Measurements from ENCODE around the gene PGBD2. TPM values are rescaled to one million over a fixed set of nuclear protein-coding genes. Genes with fewer than 3 reads are reported as not detected.

PGBD2 gene
- total and polyA plus RNA-seq, 10 of the 15 experiments (the other 5 are each of a cell fraction or from before 2014, with no cell fraction given), result 4.0 to 10.3 (median 4.5) TPM

DNA sequence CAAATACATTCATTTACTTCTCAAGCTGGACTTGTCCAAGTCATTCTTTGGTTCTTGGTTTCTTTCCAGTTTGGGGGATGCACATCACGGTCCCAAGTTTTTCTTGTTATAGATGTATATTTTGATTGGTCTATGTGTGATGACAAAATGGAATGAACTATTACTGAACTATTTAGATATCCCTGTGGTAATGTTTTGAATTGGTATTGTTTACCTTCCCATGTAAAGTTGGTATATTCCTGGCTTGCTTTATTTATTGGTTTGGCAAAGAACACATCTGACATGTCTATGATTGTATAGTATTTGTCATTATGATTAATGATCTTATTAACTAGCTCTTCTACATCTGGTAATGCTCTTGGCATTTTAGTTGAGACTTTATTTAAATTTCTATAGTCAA is 24.8 kb upstream of the PGBD2 start:
- Histone ChIP-seq H3K9me3 (replicated peaks; ENCODE audit: control insufficient read depth, insufficient read depth, low read length) (no peaks in the 10 kb centered on the region), H4K20me1 (ENCODE audit: control insufficient read depth, insufficient read depth) (no peaks in the 10 kb centered on the region), H3K36me3 (ENCODE audit: control insufficient read depth in 2 of 2, insufficient read depth in 2 of 2, low read length in 1 of 2) (no peaks in the 10 kb centered on the region), H3K79me2 (ENCODE audit: control insufficient read depth, insufficient read depth, low read length) (no peaks in the 10 kb centered on the region), H3K9ac (ENCODE audit: control insufficient read depth, insufficient read depth, low read length) (no peak overlapping the region), H2AFZ (ENCODE audit: control insufficient read depth, low read depth, low read length) (no peak overlapping the region), H3K27me3 (replicated peaks in 1 of 2; ENCODE audit: control insufficient read depth in 2 of 2, insufficient read depth in 2 of 2, low read length in 1 of 2) (no peaks in the 10 kb centered on the region), H3K4me2 (ENCODE audit: control insufficient read depth, insufficient read depth) (no peak overlapping the region), H3K4me1 (ENCODE audit: control insufficient read depth, insufficient read depth, low read length) (no peaks in the 10 kb centered on the region), H3K27ac (ENCODE audit: control insufficient read depth, insufficient read depth) (no peak overlapping the region), H3K4me3 (no peak overlapping the region)
- intact Hi-C loops (cut with micrococcal nuclease; ENCODE audit: unreplicated experiment), result no loop called here
- no peak for DNase-seq (ENCODE audit: low read depth, low spot score)
- CTCF ChIA-PET, result interaction anchor here (1.0 kb wide), 1 partner anchor 24 kb away, joined by 3 read pairs; no protein-coding TSS in a partner anchor
- WGBS (ENCODE audit: insufficient coverage, insufficient replicate concordance, low lambda C conversion rate, missing lambda C conversion rate), result 38% methylated on average over 1 of the region's 1 CpG
- POLR2A ChIA-PET, result interaction anchor here (0.6 kb wide), 1 partner anchor 11 kb away, joined by 3 read pairs; no protein-coding TSS in a partner anchor
- no peak for ATAC-seq
- RAD21 ChIA-PET (ENCODE audit: unreplicated experiment), result no interaction called here
- TF ChIP-seq RAD51 (IDR thresholded peaks at IDR 0.05), result no peak
- no peak for TF ChIP-seq EGR1 (IDR thresholded peaks at IDR 0.05; ENCODE audit: borderline replicate concordance in 1 of 2, low read depth in 2 of 2, low read length in 2 of 2)
- TF ChIP-seq, protein P1, sequence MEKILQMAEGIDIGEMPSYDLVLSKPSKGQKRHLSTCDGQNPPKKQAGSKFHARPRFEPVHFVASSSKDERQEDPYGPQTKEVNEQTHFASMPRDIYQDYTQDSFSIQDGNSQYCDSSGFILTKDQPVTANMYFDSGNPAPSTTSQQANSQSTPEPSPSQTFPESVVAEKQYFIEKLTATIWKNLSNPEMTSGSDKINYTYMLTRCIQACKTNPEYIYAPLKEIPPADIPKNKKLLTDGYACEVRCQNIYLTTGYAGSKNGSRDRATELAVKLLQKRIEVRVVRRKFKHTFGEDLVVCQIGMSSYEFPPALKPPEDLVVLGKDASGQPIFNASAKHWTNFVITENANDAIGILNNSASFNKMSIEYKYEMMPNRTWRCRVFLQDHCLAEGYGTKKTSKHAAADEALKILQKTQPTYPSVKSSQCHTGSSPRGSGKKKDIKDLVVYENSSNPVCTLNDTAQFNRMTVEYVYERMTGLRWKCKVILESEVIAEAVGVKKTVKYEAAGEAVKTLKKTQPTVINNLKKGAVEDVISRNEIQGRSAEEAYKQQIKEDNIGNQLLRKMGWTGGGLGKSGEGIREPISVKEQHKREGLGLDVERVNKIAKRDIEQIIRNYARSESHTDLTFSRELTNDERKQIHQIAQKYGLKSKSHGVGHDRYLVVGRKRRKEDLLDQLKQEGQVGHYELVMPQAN (conservative IDR thresholded peaks at IDR 0.05), result no peak
- TF ChIP-seq, protein P2, sequence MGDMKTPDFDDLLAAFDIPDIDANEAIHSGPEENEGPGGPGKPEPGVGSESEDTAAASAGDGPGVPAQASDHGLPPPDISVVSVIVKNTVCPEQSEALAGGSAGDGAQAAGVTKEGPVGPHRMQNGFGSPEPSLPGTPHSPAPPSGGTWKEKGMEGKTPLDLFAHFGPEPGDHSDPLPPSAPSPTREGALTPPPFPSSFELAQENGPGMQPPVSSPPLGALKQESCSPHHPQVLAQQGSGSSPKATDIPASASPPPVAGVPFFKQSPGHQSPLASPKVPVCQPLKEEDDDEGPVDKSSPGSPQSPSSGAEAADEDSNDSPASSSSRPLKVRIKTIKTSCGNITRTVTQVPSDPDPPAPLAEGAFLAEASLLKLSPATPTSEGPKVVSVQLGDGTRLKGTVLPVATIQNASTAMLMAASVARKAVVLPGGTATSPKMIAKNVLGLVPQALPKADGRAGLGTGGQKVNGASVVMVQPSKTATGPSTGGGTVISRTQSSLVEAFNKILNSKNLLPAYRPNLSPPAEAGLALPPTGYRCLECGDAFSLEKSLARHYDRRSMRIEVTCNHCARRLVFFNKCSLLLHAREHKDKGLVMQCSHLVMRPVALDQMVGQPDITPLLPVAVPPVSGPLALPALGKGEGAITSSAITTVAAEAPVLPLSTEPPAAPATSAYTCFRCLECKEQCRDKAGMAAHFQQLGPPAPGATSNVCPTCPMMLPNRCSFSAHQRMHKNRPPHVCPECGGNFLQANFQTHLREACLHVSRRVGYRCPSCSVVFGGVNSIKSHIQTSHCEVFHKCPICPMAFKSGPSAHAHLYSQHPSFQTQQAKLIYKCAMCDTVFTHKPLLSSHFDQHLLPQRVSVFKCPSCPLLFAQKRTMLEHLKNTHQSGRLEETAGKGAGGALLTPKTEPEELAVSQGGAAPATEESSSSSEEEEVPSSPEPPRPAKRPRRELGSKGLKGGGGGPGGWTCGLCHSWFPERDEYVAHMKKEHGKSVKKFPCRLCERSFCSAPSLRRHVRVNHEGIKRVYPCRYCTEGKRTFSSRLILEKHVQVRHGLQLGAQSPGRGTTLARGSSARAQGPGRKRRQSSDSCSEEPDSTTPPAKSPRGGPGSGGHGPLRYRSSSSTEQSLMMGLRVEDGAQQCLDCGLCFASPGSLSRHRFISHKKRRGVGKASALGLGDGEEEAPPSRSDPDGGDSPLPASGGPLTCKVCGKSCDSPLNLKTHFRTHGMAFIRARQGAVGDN (IDR thresholded peaks at IDR 0.05), result no peak
- TF ChIP-seq POU2F2 (IDR thresholded peaks at IDR 0.05; ENCODE audit: borderline replicate concordance, low read depth, low read length), result no peak
- no peak for TF ChIP-seq POLR2AphosphoS5 (IDR thresholded peaks at IDR 0.05; ENCODE audit: low read length)
- no peak for TF ChIP-seq PML (IDR thresholded peaks at IDR 0.05; ENCODE audit: low read length)
- no peak for TF ChIP-seq POLR2AphosphoS2 (IDR thresholded peaks at IDR 0.05; ENCODE audit: low read depth, low read length)
- no peak for TF ChIP-seq RELA (IDR thresholded peaks at IDR 0.05; ENCODE audit: borderline replicate concordance, partially characterized antibody)
- TF ChIP-seq, protein P3, sequence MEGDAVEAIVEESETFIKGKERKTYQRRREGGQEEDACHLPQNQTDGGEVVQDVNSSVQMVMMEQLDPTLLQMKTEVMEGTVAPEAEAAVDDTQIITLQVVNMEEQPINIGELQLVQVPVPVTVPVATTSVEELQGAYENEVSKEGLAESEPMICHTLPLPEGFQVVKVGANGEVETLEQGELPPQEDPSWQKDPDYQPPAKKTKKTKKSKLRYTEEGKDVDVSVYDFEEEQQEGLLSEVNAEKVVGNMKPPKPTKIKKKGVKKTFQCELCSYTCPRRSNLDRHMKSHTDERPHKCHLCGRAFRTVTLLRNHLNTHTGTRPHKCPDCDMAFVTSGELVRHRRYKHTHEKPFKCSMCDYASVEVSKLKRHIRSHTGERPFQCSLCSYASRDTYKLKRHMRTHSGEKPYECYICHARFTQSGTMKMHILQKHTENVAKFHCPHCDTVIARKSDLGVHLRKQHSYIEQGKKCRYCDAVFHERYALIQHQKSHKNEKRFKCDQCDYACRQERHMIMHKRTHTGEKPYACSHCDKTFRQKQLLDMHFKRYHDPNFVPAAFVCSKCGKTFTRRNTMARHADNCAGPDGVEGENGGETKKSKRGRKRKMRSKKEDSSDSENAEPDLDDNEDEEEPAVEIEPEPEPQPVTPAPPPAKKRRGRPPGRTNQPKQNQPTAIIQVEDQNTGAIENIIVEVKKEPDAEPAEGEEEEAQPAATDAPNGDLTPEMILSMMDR (IDR thresholded peaks at IDR 0.05 in 2 of 3, conservative IDR thresholded peaks at IDR 0.05 in 1 of 3; ENCODE audit: control insufficient read depth in 2 of 3, extremely low read depth in 1 of 3, insufficient read depth in 1 of 3, low read depth in 3 of 3, low read length in 3 of 3), result no peak
- no peak for TF ChIP-seq FOXK2 (IDR thresholded peaks at IDR 0.05)
- TF ChIP-seq ZNF622 (IDR thresholded peaks at IDR 0.05), result no peak
- no peak for TF ChIP-seq RB1 (IDR thresholded peaks at IDR 0.05; ENCODE audit: borderline replicate concordance)
- no peak for TF ChIP-seq CBX5 (IDR thresholded peaks at IDR 0.05; ENCODE audit: low read depth)
- TF ChIP-seq NFYB (IDR thresholded peaks at IDR 0.05; ENCODE audit: insufficient read depth, low read depth, low read length), result no peak
- TF ChIP-seq ATF7 (IDR thresholded peaks at IDR 0.05; ENCODE audit: low read depth), result no peak
- no peak for TF ChIP-seq RBBP5 (conservative IDR thresholded peaks at IDR 0.05)
- BruUV-seq (replicated peaks), result no TSS peak
- in situ Hi-C loops (cut with MboI), result no loop called here
- FAIRE-seq, result no peak
- SMC1A ChIA-PET (ENCODE audit: uncharacterized antibody, unreplicated experiment), result interaction anchor here (1.1 kb wide), 1 partner anchor 8 kb away, joined by 4 read pairs; no protein-coding TSS in a partner anchor
